IPS-20b (cell line): ENCODE measurements around the gene DPP9.

Source experiments
- H3K27ac ChIP-seq: one replicate; pipeline ENCODE4 v1.5.1; 2013; ENCODE audit warnings: low read length
- H3K27me3 ChIP-seq: 2 replicates; pipeline ENCODE4 v1.6.1; 2013; ENCODE audit warnings: mild to moderate bottlenecking, low read length, inconsistent platforms; ENCODE audit not compliant: insufficient read depth
- H3K36me3 ChIP-seq: 2 replicates; pipeline ENCODE4 v1.6.1; 2013; ENCODE audit warnings: low read depth, mild to moderate bottlenecking, inconsistent platforms, low read length, moderate library complexity; ENCODE audit not compliant: insufficient read depth
- H3K4me1 ChIP-seq: 2 replicates; pipeline ENCODE4 v1.6.1; 2013; ENCODE audit warnings: mild to moderate bottlenecking, control low read depth, inconsistent platforms, low read length, moderate library complexity; ENCODE audit not compliant: insufficient read depth
- H3K4me3 ChIP-seq: 2 replicates; pipeline ENCODE4 v1.5.1; 2013; ENCODE audit warnings: mild to moderate bottlenecking, low read length, inconsistent platforms
- H3K9ac ChIP-seq: 2 replicates; pipeline ENCODE4 v1.6.1; 2013; ENCODE audit warnings: low read depth, mild to moderate bottlenecking, inconsistent platforms, low read length, moderate library complexity
- H3K9me3 ChIP-seq: 2 replicates; pipeline ENCODE4 v1.6.1; 2013; ENCODE audit warnings: mild to moderate bottlenecking, low read depth, low read length, inconsistent platforms; ENCODE audit not compliant: insufficient read depth

DPP9 gene

GRCh38 chr19:4737955-4738600 is 14.4 kb upstream of the DPP9 start:
- H3K27ac ChIP-seq = no peak overlapping the region
- H3K9ac ChIP-seq = no peak overlapping the region
- no peaks in the 10 kb centered on the region for H3K36me3 ChIP-seq
- no peak overlapping the region for H3K4me3 ChIP-seq
- no peaks in the 10 kb centered on the region for H3K9me3 ChIP-seq
- no peaks in the 10 kb centered on the region for H3K27me3 ChIP-seq
- H3K4me1 ChIP-seq = peaks cover under 1% of the 10 kb centered on the region

- H3K4me3 ChIP-seq = no peak overlapping the region
- H3K4me1 ChIP-seq = no peaks in the 10 kb centered on the region
- H3K9me3 ChIP-seq = no peaks in the 10 kb centered on the region
- H3K36me3 ChIP-seq = no peaks in the 10 kb centered on the region
- H3K9ac ChIP-seq = no peak overlapping the region
- H3K27me3 ChIP-seq = no peaks in the 10 kb centered on the region
- H3K27ac ChIP-seq = no peak overlapping the region
These were observed 10.2 kb upstream of the DPP9 start for GRCh38 chr19:4733755-4734345.

- peak overlapping the region; percentile 12; the same call in 1 of the 2 replicates for H3K4me3 ChIP-seq
- H3K4me1 ChIP-seq = no peaks in the 10 kb centered on the region
- no peak overlapping the region for H3K9ac ChIP-seq
- no peaks in the 10 kb centered on the region for H3K36me3 ChIP-seq
- no peaks in the 10 kb centered on the region for H3K9me3 ChIP-seq
- H3K27me3 ChIP-seq = no peaks in the 10 kb centered on the region
- H3K27ac ChIP-seq = no peak overlapping the region
These were observed 9.1 kb upstream of the DPP9 start for GRCh38 chr19:4732680-4733114.

GRCh38 chr19:4730740-4731171 is 7.1 kb upstream of the DPP9 start:
- H3K27ac ChIP-seq = no peak overlapping the region
- H3K4me3 ChIP-seq = no peak overlapping the region
- no peaks in the 10 kb centered on the region for H3K4me1 ChIP-seq
- H3K9me3 ChIP-seq = no peaks in the 10 kb centered on the region
- no peak overlapping the region for H3K9ac ChIP-seq
- H3K27me3 ChIP-seq = no peaks in the 10 kb centered on the region
- no peaks in the 10 kb centered on the region for H3K36me3 ChIP-seq

- no peaks in the 10 kb centered on the region for H3K9me3 ChIP-seq
- no peak overlapping the region for H3K9ac ChIP-seq
- no peaks in the 10 kb centered on the region for H3K27me3 ChIP-seq
- H3K4me3 ChIP-seq = no peak overlapping the region
- no peak overlapping the region for H3K27ac ChIP-seq
- H3K36me3 ChIP-seq = no peaks in the 10 kb centered on the region
- H3K4me1 ChIP-seq = no peaks in the 10 kb centered on the region; the same call in 1 of the 2 replicates
These were observed 5.2 kb upstream of the DPP9 start for GRCh38 chr19:4728871-4729270.

- Histone ChIP-seq H3K4me1 (peaks cover 6% of the 10 kb centered on the region; the same call in 1 of the 2 replicates), H3K9ac (peak overlapping the region; percentile 88), H3K27ac (peak overlapping the region; percentile 58), H3K36me3 (peaks cover 31% of the 10 kb centered on the region), H3K27me3 (no peaks in the 10 kb centered on the region), H3K4me3 (peak overlapping the region; percentile 95), H3K9me3 (no peaks in the 10 kb centered on the region)
These were observed 709 bp downstream of the DPP9 start for GRCh38 chr19:4722671-4723594.

GRCh38 chr19:4721196-4721595 is 2.4 kb downstream of the DPP9 start:
- peaks cover 44% of the 10 kb centered on the region for H3K36me3 ChIP-seq
- no peak overlapping the region for H3K27ac ChIP-seq
- H3K9ac ChIP-seq = no peak overlapping the region
- H3K9me3 ChIP-seq = no peaks in the 10 kb centered on the region
- H3K4me1 ChIP-seq = peaks cover 6% of the 10 kb centered on the region; the same call in 1 of the 2 replicates
- H3K27me3 ChIP-seq = no peaks in the 10 kb centered on the region
- H3K4me3 ChIP-seq = no peak overlapping the region

- Histone ChIP-seq H3K27me3 (no peaks in the 10 kb centered on the region), H3K4me3 (no peak overlapping the region), H3K4me1 (peaks cover 6% of the 10 kb centered on the region; the same call in 1 of the 2 replicates), H3K36me3 (peaks cover 54% of the 10 kb centered on the region), H3K9ac (no peak overlapping the region), H3K27ac (no peak overlapping the region), H3K9me3 (no peaks in the 10 kb centered on the region)
These were observed 3.5 kb downstream of the DPP9 start for GRCh38 chr19:4720037-4720700.

- Histone ChIP-seq H3K4me1 (0 out of 2 replicates have a peak, but pooled peaks cover 6% of the 10 kb centered on the region), H3K36me3 (peaks cover 55% of the 10 kb centered on the region), H3K9ac (no peak overlapping the region), H3K27ac (no peak overlapping the region), H3K27me3 (no peaks in the 10 kb centered on the region), H3K4me3 (no peak overlapping the region), H3K9me3 (no peaks in the 10 kb centered on the region)
These were observed 4.2 kb downstream of the DPP9 start for GRCh38 chr19:4719499-4719866.

GRCh38 chr19:4717966-4718701 is 5.5 kb downstream of the DPP9 start:
- 0 out of 2 replicates have a peak, but pooled peaks cover 6% of the 10 kb centered on the region for H3K4me1 ChIP-seq
- H3K4me3 ChIP-seq = no peak overlapping the region
- no peaks in the 10 kb centered on the region for H3K9me3 ChIP-seq
- peaks cover 62% of the 10 kb centered on the region for H3K36me3 ChIP-seq
- H3K27me3 ChIP-seq = no peaks in the 10 kb centered on the region
- no peak overlapping the region for H3K9ac ChIP-seq
- H3K27ac ChIP-seq = no peak overlapping the region
